Epithelial cell of proximal tubule (primary cell): ENCODE results near the gene LY6G5B. TPM values are rescaled to one million over a fixed set of nuclear protein-coding genes. Genes with fewer than 3 reads are reported as not detected.
A peak's percentile ranks its signal among the peaks of the same experiment; 100 is the strongest.

Experiments
- DNase-seq: peaks from one replicate; pipeline ENCODE4 v3.0.0-alpha.2; 2011; ENCODE audit warnings: low read depth
- H3K4me3 ChIP-seq: 2 replicates; pipeline ENCODE4 v1.5.1; 2011; ENCODE audit warnings: low read depth, mild to moderate bottlenecking, low read length
- CTCF ChIP-seq: conservative IDR thresholded peaks from 2 replicates; pipeline ENCODE4 v1.5.1; 2012; ENCODE audit warnings: low read depth, mild to moderate bottlenecking, low read length
- total RNA-seq: library from RNA; depleted of rRNA; stranded (reverse); fragments of >200 nt; gene quantifications from 2 replicates; pipeline ENCODE4 v1.2.3, GENCODE V29; 2015

The LY6G5B gene
- total RNA-seq, 1 donor from 2014 or later, result 4.0 TPM

DNA sequence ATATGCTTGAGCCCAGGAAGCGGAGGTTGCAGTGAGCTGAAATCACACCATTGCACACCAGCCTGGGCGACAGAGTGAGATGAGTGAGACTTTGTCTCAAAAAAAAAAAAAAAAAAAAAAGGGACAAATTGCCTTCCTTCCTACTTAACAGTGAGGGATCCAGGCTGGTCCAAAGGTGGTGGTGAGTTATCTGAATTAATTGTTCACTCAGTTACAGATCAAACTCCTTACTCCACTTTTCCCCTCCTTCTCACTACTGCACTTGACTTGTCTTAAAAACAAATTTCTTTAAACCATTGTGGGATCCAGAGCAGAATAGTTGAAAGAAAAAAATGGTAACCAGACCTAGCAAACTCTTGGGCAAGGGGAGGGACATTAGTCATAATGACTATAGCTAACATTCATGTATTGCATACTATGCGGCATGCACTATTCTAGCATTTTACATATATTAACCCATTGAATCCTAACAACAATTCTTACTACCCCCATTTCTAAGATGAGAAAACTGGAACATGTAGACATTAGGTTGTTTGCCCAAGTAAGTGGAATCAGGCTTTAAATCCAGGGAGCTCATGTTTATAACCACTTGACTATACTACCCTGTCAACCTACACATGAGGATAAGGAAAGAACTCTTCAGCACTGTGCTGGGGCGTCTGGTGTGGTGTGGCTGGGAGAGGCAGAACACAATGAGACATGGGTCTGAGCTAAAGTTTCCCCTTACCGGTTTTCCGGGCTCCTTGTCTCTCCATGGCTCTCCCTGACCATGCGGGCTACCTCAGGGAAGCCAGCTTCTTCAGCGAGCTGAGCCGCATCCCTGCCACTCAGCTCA, 6.4 kb upstream of the LY6G5B start:
- DNase-seq, result no peak
- no peak for TF ChIP-seq CTCF
- peak overlapping the region; percentile 98 for H3K4me3 ChIP-seq

- DNase-seq, result no peak
- peak overlapping the region; percentile 98 for H3K4me3 ChIP-seq
- TF ChIP-seq CTCF, result no peak
Measured at GRCh38 chr6:31663961-31664789, 5.6 kb upstream of the LY6G5B start.

DNA sequence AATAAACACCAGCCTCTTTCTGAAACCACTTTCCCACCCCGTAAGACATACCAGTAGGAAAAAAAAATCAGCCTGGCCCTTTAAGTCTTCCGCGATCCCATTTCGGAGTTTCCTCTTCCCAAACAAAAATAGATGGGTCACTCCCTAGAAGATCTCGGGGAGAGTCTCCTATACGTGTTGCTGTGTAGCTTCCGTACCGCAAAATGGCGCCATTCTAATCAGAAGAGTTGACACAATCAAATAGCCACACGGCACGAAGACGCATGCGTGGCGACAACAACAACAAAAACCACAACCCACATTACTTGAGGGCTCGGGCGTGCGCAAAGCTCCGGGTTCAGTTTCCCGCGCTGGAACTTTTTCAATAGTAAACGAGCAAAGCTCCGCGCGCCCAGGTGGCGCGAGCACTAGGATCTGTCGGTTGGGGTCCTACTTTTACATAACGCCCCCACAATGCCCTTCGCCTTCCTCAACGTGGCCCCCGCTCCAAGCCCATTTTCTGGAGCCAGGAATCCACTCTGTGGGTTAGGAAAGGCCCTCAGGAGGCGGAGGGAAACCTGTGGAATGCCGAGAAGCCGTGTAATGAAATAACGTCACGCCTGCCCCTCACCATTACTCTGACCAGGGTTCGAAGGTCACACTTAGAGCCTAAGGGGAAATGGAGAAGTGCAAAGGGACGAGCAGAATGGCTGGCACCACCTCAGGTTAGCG, 4.8 kb upstream of the LY6G5B start, which contains the start of gene GPANK1:
GPANK1 (minus strand) TSS at position 208 of the 711 bp plus-strand sequence. CDS start 519 bp downstream, outside the sequence.
- TF ChIP-seq CTCF, result no peak
- H3K4me3 ChIP-seq, result peak within 1 kb of the TSS; percentile 98
- peak; percentile 62 for DNase-seq

- TF ChIP-seq CTCF, result no peak
- peak within 1 kb of the TSS; percentile 98 for H3K4me3 ChIP-seq
- DNase-seq, result peak; percentile 77
Measured at GRCh38 chr6:31665501-31666336, 4.1 kb upstream of the LY6G5B start, which contains the start of gene CSNK2B. CSNK2B (plus strand) TSS chr6:31666080; CDS start chr6:31666832, 752 bp downstream.

DNA sequence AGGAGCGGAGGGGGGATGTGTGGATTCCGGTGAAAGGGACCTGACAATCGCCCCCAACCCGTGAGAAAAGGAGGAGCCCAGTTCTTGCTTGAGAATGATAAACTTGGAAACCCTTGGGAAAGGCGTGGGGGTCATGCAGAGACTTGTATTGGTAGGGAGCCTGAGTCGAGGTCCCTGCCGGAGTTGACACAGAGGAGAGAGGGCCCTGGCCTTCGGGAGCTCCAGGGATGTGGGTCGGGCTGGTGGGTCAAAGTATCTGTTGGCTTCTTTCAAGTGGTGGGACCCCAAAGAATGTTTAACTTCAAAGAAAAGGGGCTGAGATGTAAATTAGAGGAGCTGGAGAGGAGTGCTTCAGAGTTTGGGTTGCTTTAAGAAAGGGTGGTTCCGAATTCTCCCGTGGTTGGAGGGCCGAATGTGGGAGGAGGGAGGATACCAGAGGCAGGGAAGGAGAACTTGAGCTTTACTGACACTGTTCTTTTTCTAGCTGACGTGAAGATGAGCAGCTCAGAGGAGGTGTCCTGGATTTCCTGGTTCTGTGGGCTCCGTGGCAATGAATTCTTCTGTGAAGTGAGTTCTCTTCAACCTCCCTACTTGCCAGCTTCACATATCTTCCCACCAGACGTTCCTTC, 3.3 kb upstream of the LY6G5B start:
- TF ChIP-seq CTCF, result no peak
- H3K4me3 ChIP-seq, result peak overlapping the region; percentile 98
- DNase-seq, result no peak
